HepG2 (cell line): ENCODE data around the gene COX14. TPM values are rescaled to one million over a fixed set of nuclear protein-coding genes. Genes with fewer than 3 reads are reported as not detected.

Experiments
- ASH2L ChIP-seq: fragments of 300-600, 200-600 bp; sonication (generic); IDR thresholded peaks from 2 replicates; pipeline ENCODE4 v1.7.0; 2017; ENCODE audit warnings: low read depth, mild to moderate bottlenecking, moderate library complexity, mixed read lengths, low read length; ENCODE audit not compliant: insufficient read length
- CBFB ChIP-seq: sonication (generic); formaldehyde crosslinking; IDR thresholded peaks from 2 replicates; pipeline ENCODE4 v1.4.0; 2020; ENCODE audit warnings: missing genetic modification reagents
- DR1 ChIP-seq: sonication (generic); formaldehyde crosslinking; IDR thresholded peaks from 2 replicates; pipeline ENCODE4 v1.8.0; 2021; ENCODE audit warnings: mild to moderate bottlenecking, missing genetic modification reagents, inconsistent platforms
- FOXK1 ChIP-seq: sonication (generic); formaldehyde crosslinking; IDR thresholded peaks from 2 replicates; pipeline ENCODE4 v1.4.0; 2020; ENCODE audit warnings: low read depth, missing genetic modification reagents, borderline replicate concordance
- HNF4G ChIP-seq, 2 experiments: sonication (generic) in 1 of 2; formaldehyde crosslinking in 1 of 2; IDR thresholded peaks; 2 replicates each; pipeline versions ENCODE4 v1.4.0 to v1.6.1; 2011 to 2020; ENCODE audit warnings: borderline replicate concordance in 2 of 2, low read depth in 2 of 2, mild to moderate bottlenecking in 2 of 2, low read length in 1 of 2, missing genetic modification reagents in 1 of 2, moderate library complexity in 1 of 2
- MTERF4 ChIP-seq: sonication (generic); formaldehyde crosslinking; IDR thresholded peaks from 2 replicates; pipeline ENCODE4 v1.8.0; 2023; ENCODE audit warnings: mild to moderate bottlenecking, missing genetic modification reagents
- NFIB ChIP-seq: sonication (generic); formaldehyde crosslinking; IDR thresholded peaks from 2 replicates; pipeline ENCODE4 v1.9.0; 2021; ENCODE audit warnings: missing genetic modification reagents, mild to moderate bottlenecking, borderline replicate concordance
- NR2C2 ChIP-seq: sonication (generic); formaldehyde crosslinking; IDR thresholded peaks from 2 replicates; pipeline ENCODE4 v1.4.0; 2020; ENCODE audit warnings: missing genetic modification reagents, mild to moderate bottlenecking, moderate library complexity, borderline replicate concordance
- RORA ChIP-seq: sonication (generic); formaldehyde crosslinking; IDR thresholded peaks from 2 replicates; pipeline ENCODE4 v1.5.0; 2020; ENCODE audit warnings: mild to moderate bottlenecking, missing genetic modification reagents, moderate library complexity
- SP140L ChIP-seq: sonication (generic); formaldehyde crosslinking; IDR thresholded peaks from 2 replicates; pipeline ENCODE4 v1.4.0; 2020; ENCODE audit warnings: missing genetic modification reagents, borderline replicate concordance
- UBTF ChIP-seq: sonication (generic); formaldehyde crosslinking; IDR thresholded peaks from 2 replicates; pipeline ENCODE4 v1.4.0; 2020; ENCODE audit warnings: mild to moderate bottlenecking, missing genetic modification reagents
- YEATS2 ChIP-seq: sonication (generic); formaldehyde crosslinking; IDR thresholded peaks from 2 replicates; pipeline ENCODE4 v1.4.0; 2020; ENCODE audit warnings: missing genetic modification reagents, borderline replicate concordance
- ZBTB26 ChIP-seq: IDR thresholded peaks from 2 replicates; pipeline ENCODE4 v1.6.1; 2016; ENCODE audit warnings: missing compliant biosample characterization, missing genetic modification reagents, borderline replicate concordance
- ZNF562 ChIP-seq: sonication (generic); formaldehyde crosslinking; IDR thresholded peaks from 2 replicates; pipeline ENCODE4 v1.8.0; 2022; ENCODE audit warnings: missing genetic modification reagents, borderline replicate concordance
- ZNF687 ChIP-seq: sonication (generic); formaldehyde crosslinking; IDR thresholded peaks from 2 replicates; pipeline ENCODE4 v1.5.1; 2020; ENCODE audit warnings: mild to moderate bottlenecking, missing genetic modification reagents, moderate library complexity
- ZNF784 ChIP-seq: sonication (generic); formaldehyde crosslinking; IDR thresholded peaks from 2 replicates; pipeline ENCODE4 v1.5.1; 2020; ENCODE audit warnings: missing genetic modification reagents, mild to moderate bottlenecking, borderline replicate concordance
- polyA plus RNA-seq, 8 experiments: library from polyadenylated mRNA; depleted of rRNA in 3 of 8; stranded (reverse) in 7 of 8; unstranded in 1 of 8; fragments of >200 nt; fragmentation: Illumina TruSeq in 4 of 8; extraction: Trizol in 4 of 8; gene quantifications; 2 replicates each; pipeline versions ENCODE4 v1.2.1 to v1.2.3, GENCODE V29; 2011 to 2016; ENCODE audit warnings: low read depth in 4 of 8, missing spikeins in 1 of 8, mixed read lengths in 1 of 8; ENCODE audit not compliant: insufficient read depth in 1 of 8
- total RNA-seq, 5 experiments: library from RNA; depleted of rRNA; stranded (reverse); fragments of >200 nt; fragmentation: Illumina TruSeq; extraction: Trizol; gene quantifications; 2 replicates each; pipeline ENCODE4 v1.2.3, GENCODE V29; 2016; ENCODE audit warnings: low read depth in 1 of 5

The COX14 gene
- total and polyA plus RNA-seq, 2 of the 13 experiments (the other 11 are each of a cell fraction or from before 2014, with no cell fraction given): 53.0 to 71.6 TPM

GRCh38 chr12:50074936-50075807 is 36.9 kb upstream of the COX14 start (continued):
- no peak for TF ChIP-seq ZNF784
- no peak; the same call in 1 of the 2 replicates for TF ChIP-seq ZBTB26 (CRISPR knock-in tag)
- TF ChIP-seq ASH2L: peak; percentile 60
- no peak for TF ChIP-seq CBFB
- peak; percentile 41; the same call in 1 of the 2 replicates for TF ChIP-seq NR2C2 (CRISPR knock-in tag)
- no peak for TF ChIP-seq NFIB (CRISPR knock-in tag)
- TF ChIP-seq SP140L (CRISPR knock-in tag): no peak
- peak; percentile 14; the same call in 1 of the 2 replicates for TF ChIP-seq HNF4G (IDR thresholded peaks at IDR 0.05; ENCODE audit: borderline replicate concordance, low read depth, low read length)
- no peak for TF ChIP-seq HNF4G (CRISPR knock-in tag; IDR thresholded peaks at IDR 0.05; ENCODE audit: borderline replicate concordance, low read depth)
- no peak for TF ChIP-seq FOXK1 (CRISPR knock-in tag)
- no peak for TF ChIP-seq ZNF562 (CRISPR knock-in tag)
- TF ChIP-seq MTERF4: peak; percentile 77; the same call in 1 of the 2 replicates
- TF ChIP-seq DR1 (CRISPR knock-in tag): no peak
- peak; percentile 78 for TF ChIP-seq ZNF687 (CRISPR knock-in tag)
- no peak for TF ChIP-seq RORA (CRISPR knock-in tag)
- TF ChIP-seq YEATS2 (CRISPR knock-in tag): no peak
- TF ChIP-seq UBTF (CRISPR knock-in tag): peak; percentile 68; the same call in 1 of the 2 replicates
